Calu3 (cell line): ENCODE measurements around the gene IGHMBP2. TPM values are rescaled to one million over a fixed set of nuclear protein-coding genes. Genes with fewer than 3 reads are reported as not detected.

Experiments
- BruUV-seq: library from RNA; stranded (reverse); fragments of 400-500 nt; replicated peaks from 2 replicates; lab custom pipeline; 2021; lab: Mats Ljungman, UMichigan
- CTCF ChIA-PET: fragments of 300-600 bp; sonication (Branson Sonifier 250); formaldehyde crosslinking; loops from one replicate; lab custom pipeline; 2022; ENCODE audit warnings: antibody characterized with exemption; lab: Charles Lee
- DNase-seq: peaks from one replicate; pipeline ENCODE4 v3.0.0; 2022
- H3K27ac Mint-ChIP-seq: one replicate; pipeline ENCODE4 v1.8.0; 2022; ENCODE audit warnings: mixed read lengths; ENCODE audit not compliant: unreplicated experiment
- H3K27me3 Mint-ChIP-seq: one replicate; pipeline ENCODE4 v1.8.0; 2022; ENCODE audit warnings: mixed read lengths; ENCODE audit not compliant: unreplicated experiment
- H3K36me3 Mint-ChIP-seq: one replicate; pipeline ENCODE4 v1.8.0; 2022; ENCODE audit warnings: mild to moderate bottlenecking, moderate library complexity, mixed read lengths; ENCODE audit not compliant: insufficient read depth, unreplicated experiment
- H3K4me1 Mint-ChIP-seq: one replicate; pipeline ENCODE4 v1.8.0; 2022; ENCODE audit warnings: mild to moderate bottlenecking, low read depth, mixed read lengths; ENCODE audit not compliant: unreplicated experiment
- H3K4me3 Mint-ChIP-seq: one replicate; pipeline ENCODE4 v1.8.0; 2022; ENCODE audit warnings: mild to moderate bottlenecking, low read depth, moderate library complexity, mixed read lengths; ENCODE audit not compliant: unreplicated experiment
- H3K9me3 Mint-ChIP-seq: one replicate; pipeline ENCODE4 v1.8.0; 2022; ENCODE audit warnings: low read depth, mixed read lengths; ENCODE audit not compliant: unreplicated experiment
- CTCF ChIP-seq: fragments of 200-600 bp; IDR thresholded peaks from one replicate; pipeline ENCODE4 v1.8.0; 2022; ENCODE audit warnings: antibody characterized with exemption; ENCODE audit not compliant: unreplicated experiment
- intact Hi-C: fragments of 100-400 bp; cut with micrococcal nuclease; formaldehyde crosslinking; loops from one replicate; pipeline ENCODE4 v1.10.0; 2022; ENCODE audit not compliant: unreplicated experiment
- total RNA-seq: library from RNA; stranded (reverse); gene quantifications from 2 replicates; pipeline ENCODE4 v1.2.3, GENCODE V29; 2022

The IGHMBP2 gene
- total RNA-seq, 1 experiment from 2014 or later = 32.4 TPM

GRCh38 chr11:68962527-68963250 is 59.0 kb downstream of the IGHMBP2 start:
- no peak overlapping the region for H3K4me3 Mint-ChIP-seq
- no peak overlapping the region for H3K27ac Mint-ChIP-seq
- CTCF ChIA-PET = no interaction called here
- peaks cover 48% of the 10 kb centered on the region for H3K27me3 Mint-ChIP-seq
- no TSS peak for BruUV-seq
- intact Hi-C loops = no loop called here
- no peak for DNase-seq
- H3K36me3 Mint-ChIP-seq = no peaks in the 10 kb centered on the region
- TF ChIP-seq CTCF = no peak
- no peaks in the 10 kb centered on the region for H3K4me1 Mint-ChIP-seq
- H3K9me3 Mint-ChIP-seq = no peaks in the 10 kb centered on the region

GRCh38 chr11:68963779-68964178 is 60.1 kb downstream of the IGHMBP2 start:
- CTCF ChIA-PET = no interaction called here
- Mint-ChIP-seq H3K27me3 (peaks cover 58% of the 10 kb centered on the region), H3K4me1 (no peaks in the 10 kb centered on the region), H3K27ac (no peak overlapping the region), H3K36me3 (no peaks in the 10 kb centered on the region), H3K4me3 (no peak overlapping the region), H3K9me3 (no peaks in the 10 kb centered on the region)
- no TSS peak for BruUV-seq
- DNase-seq = no peak
- no peak for TF ChIP-seq CTCF
- intact Hi-C loops = no loop called here

GRCh38 chr11:68965901-68966853 is 62.5 kb downstream of the IGHMBP2 start:
- DNase-seq = no peak
- CTCF ChIA-PET = no interaction called here
- peaks cover 65% of the 10 kb centered on the region for H3K27me3 Mint-ChIP-seq
- no peaks in the 10 kb centered on the region for H3K36me3 Mint-ChIP-seq
- BruUV-seq = no TSS peak
- no peak for TF ChIP-seq CTCF
- no peaks in the 10 kb centered on the region for H3K4me1 Mint-ChIP-seq
- intact Hi-C loops = no loop called here
- no peak overlapping the region for H3K27ac Mint-ChIP-seq
- H3K9me3 Mint-ChIP-seq = no peaks in the 10 kb centered on the region
- no peak overlapping the region for H3K4me3 Mint-ChIP-seq

GRCh38 chr11:68966894-68967780 is 63.4 kb downstream of the IGHMBP2 start:
- BruUV-seq = no TSS peak
- no peaks in the 10 kb centered on the region for H3K9me3 Mint-ChIP-seq
- H3K27ac Mint-ChIP-seq = no peak overlapping the region
- no peak overlapping the region for H3K4me3 Mint-ChIP-seq
- TF ChIP-seq CTCF = no peak
- H3K4me1 Mint-ChIP-seq = no peaks in the 10 kb centered on the region
- CTCF ChIA-PET = no interaction called here
- no peaks in the 10 kb centered on the region for H3K36me3 Mint-ChIP-seq
- peaks cover 65% of the 10 kb centered on the region for H3K27me3 Mint-ChIP-seq
- no peak for DNase-seq
- intact Hi-C loops = no loop called here
